Activated naive CD8-positive, alpha-beta T cell treated with anti-CD3 and anti-CD28 coated beads, Interleukin-2, amount 50 U/mL, for 24 hours (primary cell): ENCODE results near the gene GDI2.
"Not testable (repeated sequence)": the region's sequence is repeated elsewhere in the genome, so short reads cannot be mapped to it uniquely, and the experiment has no call there.

Experiments used
- ATAC-seq: fragments of 150-1000 bp; cut with Tn5 transposase; one replicate; pipeline ENCODE4 v1.10.0; 2021
- DNase-seq: peaks from one replicate; pipeline ENCODE4 v3.0.0; 2021
- H3K27ac Mint-ChIP-seq: one replicate; pipeline ENCODE4 v1.8.0; 2021; ENCODE audit warnings: mild to moderate bottlenecking, mixed read lengths
- H3K27me3 Mint-ChIP-seq: one replicate; pipeline ENCODE4 v1.8.0; 2021; ENCODE audit warnings: mixed read lengths
- H3K36me3 Mint-ChIP-seq: one replicate; pipeline ENCODE4 v1.8.0; 2021; ENCODE audit warnings: low read depth, mixed read lengths
- H3K4me1 Mint-ChIP-seq: one replicate; pipeline ENCODE4 v1.8.0; 2021; ENCODE audit warnings: mixed read lengths
- H3K4me3 Mint-ChIP-seq: one replicate; pipeline ENCODE4 v1.8.0; 2021; ENCODE audit warnings: mild to moderate bottlenecking, moderate library complexity, mixed read lengths
- H3K9me3 Mint-ChIP-seq: one replicate; pipeline ENCODE4 v1.8.0; 2021; ENCODE audit warnings: mixed read lengths

The GDI2 gene

DNA sequence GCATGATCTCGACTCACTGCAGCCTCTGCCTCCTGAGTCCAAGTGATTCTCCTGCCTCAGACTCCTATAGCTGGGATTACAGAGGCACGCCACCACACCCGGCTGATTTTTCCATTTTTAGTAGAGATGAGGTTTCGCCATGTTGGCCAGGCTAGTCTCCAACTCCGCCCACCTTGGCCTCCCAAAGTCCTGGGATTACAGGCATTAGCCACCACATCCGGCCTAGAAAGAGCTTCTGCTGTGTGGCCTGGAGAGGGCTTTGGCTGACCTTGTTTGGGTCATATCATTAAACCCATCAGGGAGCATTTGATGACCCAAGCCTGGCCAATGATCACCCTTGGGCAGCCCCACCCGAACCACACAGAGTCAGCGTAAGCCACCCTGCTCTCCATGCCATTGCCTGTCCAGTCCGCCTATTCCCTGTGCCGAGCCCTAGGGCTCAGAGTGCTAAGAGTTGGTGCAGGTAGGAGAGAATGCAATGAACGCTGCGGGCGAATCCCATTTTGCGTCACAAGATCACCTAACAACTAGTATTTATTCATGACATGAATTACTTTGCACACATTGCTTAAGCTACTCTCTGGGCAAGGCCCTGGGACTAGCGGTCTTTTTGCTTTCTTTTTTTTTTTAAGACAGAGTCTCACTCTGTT, 22.3 kb upstream of the GDI2 start:
- no peak overlapping the region for H3K4me3 Mint-ChIP-seq
- peaks cover 8% of the 10 kb centered on the region for H3K4me1 Mint-ChIP-seq
- H3K27me3 Mint-ChIP-seq: peaks cover 1% of the 10 kb centered on the region
- DNase-seq (no peak), ATAC-seq (no peak)
- H3K36me3 Mint-ChIP-seq: no peaks in the 10 kb centered on the region
- no peaks in the 10 kb centered on the region for H3K9me3 Mint-ChIP-seq
- no peak overlapping the region for H3K27ac Mint-ChIP-seq

DNA sequence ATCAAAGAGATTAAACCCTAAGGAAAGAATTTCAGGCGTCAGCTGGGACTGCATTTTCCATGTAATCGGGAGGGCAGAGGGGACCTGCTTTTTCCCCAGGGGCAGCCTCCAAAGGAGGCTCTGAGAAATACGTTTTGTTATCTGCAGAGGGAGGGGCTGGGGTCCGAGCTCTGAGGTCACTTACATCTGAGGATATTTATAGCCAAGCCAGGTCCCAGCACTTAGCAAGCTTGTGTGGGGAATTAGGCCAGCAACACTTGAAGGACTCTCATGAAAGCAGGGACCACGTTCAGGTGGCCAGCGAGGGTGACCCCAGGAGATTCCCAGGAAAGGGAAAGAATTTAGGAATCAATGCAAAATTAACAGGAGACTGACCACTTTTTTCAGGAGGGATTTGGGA, 20.6 kb upstream of the GDI2 start:
- no peaks in the 10 kb centered on the region for H3K9me3 Mint-ChIP-seq
- DNase-seq (no peak), ATAC-seq (no peak)
- H3K27ac Mint-ChIP-seq: no peak overlapping the region
- H3K36me3 Mint-ChIP-seq: no peaks in the 10 kb centered on the region
- peaks cover 9% of the 10 kb centered on the region for H3K4me1 Mint-ChIP-seq
- H3K4me3 Mint-ChIP-seq: no peak overlapping the region
- H3K27me3 Mint-ChIP-seq: peaks cover 1% of the 10 kb centered on the region

DNA sequence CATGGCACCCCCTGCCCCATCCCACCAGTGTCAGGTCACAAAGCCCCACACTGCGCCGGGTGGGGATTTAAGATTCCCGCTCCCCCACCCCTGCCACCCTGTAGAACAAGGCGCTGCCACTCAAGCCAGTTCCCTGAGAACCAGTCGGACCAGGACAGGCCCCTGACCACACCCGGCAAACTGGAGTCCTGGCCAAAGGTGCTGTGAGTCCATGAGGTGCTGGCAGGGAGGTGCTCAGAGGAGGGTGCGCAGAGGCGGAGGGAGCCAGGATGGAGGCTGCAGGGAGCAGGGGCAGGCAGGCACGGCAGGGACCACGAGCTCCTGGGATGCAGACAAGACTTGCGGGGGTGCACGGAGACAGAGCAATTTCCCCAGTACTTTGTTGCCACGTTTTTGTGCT, 19.7 kb upstream of the GDI2 start:
- H3K4me3 Mint-ChIP-seq: no peak overlapping the region
- no peaks in the 10 kb centered on the region for H3K36me3 Mint-ChIP-seq
- H3K4me1 Mint-ChIP-seq: peaks cover 6% of the 10 kb centered on the region
- DNase-seq (no peak), ATAC-seq (no peak)
- peaks cover 1% of the 10 kb centered on the region for H3K27me3 Mint-ChIP-seq
- H3K9me3 Mint-ChIP-seq: no peaks in the 10 kb centered on the region
- H3K27ac Mint-ChIP-seq: no peak overlapping the region

DNA sequence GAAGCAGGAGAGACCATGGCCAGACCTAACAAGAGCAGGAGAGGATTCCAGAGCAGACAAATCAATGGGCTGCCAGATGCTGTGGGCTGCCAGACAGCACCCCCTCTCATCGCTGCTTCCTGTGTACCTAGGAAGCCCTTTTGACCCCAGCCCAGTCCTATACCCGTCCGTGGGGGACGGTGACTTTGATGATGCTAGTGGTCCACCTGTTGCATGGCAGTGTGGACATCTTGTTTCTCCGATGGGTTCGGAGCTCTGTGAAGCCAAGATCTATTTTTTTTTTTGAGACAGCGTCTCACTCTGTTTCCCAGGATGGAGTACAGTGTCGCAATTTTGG, 18.2 kb upstream of the GDI2 start:
- Mint-ChIP-seq H3K9me3 (no peaks in the 10 kb centered on the region), H3K4me1 (peaks cover 6% of the 10 kb centered on the region), H3K27me3 (peaks cover 1% of the 10 kb centered on the region), H3K4me3 (no peak overlapping the region), H3K36me3 (no peaks in the 10 kb centered on the region), H3K27ac (no peak overlapping the region)
- no peak for ATAC-seq
- DNase-seq: no peak

DNA sequence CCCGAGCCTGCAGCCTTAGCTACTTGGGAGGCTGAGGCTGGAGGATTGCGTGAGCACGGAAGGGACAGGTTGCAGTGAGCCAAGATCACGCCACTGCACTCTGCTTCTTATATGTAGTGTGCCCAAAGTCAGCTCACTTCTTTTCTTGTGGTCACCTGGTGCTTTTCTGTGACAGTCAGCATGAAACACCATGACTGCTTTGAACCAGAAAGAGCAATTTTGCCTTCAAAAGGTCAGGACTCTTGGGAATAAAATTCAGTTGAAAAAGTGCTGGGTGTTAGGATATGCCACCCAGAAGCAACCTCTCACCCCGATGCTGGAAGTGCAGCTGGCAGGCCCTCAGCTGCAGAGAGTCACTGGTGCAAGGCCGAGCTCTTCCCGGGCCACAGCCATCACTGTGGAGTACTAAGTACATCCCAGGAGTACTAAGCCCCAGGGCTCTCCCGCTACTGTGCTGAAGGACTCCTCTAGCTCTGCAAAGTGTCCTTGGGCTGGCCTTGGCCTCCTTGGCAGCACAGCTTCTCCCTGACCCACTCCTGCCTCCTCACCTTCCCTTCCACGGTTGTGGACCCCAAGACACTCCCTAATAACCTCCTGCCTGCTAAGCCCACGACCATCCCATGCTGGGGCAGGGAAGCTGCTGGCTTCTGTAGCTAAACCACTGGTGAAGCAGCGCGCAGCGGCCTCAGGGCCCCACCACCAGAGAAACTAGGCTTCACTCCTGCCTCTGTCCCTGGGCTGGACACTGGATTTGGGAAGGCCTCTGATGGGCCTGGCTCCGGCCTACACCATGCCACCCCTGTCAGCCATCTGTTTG, 17.6 kb upstream of the GDI2 start:
- Mint-ChIP-seq H3K9me3 (no peaks in the 10 kb centered on the region), H3K27ac (peak overlapping the region; percentile 22), H3K4me3 (no peak overlapping the region), H3K36me3 (no peaks in the 10 kb centered on the region), H3K4me1 (peaks cover 6% of the 10 kb centered on the region), H3K27me3 (peaks cover 1% of the 10 kb centered on the region)
- ATAC-seq (peak; percentile 52), DNase-seq (no peak)

DNA sequence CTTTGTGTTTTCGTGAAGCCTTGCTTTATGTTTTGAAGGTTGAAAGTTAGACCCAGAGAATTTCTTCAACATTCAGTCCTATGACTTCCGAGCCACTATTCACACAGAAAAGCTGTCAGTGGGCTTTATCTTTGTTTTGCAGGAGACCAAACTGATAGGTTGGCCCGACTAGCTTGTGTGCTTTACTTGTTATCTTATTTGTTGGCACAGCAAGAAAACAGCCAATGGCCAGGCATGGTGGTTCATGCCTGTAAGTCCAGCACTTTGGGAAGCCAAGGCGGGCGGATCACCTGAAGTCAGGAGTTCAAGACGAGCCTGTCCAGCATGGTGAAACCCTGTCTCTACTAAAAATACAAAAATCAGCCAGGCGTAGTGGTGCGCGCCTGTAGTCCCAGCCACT, 16.0 kb upstream of the GDI2 start:
- Mint-ChIP-seq H3K4me1 (peaks cover 6% of the 10 kb centered on the region), H3K27me3 (no peaks in the 10 kb centered on the region), H3K36me3 (no peaks in the 10 kb centered on the region), H3K9me3 (no peaks in the 10 kb centered on the region), H3K4me3 (no peak overlapping the region), H3K27ac (no peak overlapping the region)
- DNase-seq: no peak
- ATAC-seq: no peak

DNA sequence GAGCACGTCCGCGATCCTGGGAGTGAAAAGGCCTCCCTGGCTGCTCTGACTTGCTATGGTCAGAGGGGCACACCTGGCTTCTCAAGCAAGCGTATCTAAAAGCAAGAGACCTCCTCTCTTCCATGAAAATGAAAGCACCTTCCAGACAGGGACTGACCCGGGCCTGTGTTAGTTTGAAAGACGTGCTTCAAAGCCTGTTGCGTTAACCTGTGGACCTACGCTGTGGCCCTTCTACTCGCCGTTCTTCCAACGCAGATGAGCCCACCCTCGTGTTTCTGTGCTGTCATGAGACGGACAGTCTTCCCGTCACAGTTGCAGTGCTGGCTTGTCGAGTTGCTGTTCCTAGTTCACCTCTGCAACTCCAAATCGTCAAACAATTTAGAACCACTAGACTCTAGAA, 15.5 kb upstream of the GDI2 start:
- no peaks in the 10 kb centered on the region for H3K27me3 Mint-ChIP-seq
- no peak for ATAC-seq

DNA sequence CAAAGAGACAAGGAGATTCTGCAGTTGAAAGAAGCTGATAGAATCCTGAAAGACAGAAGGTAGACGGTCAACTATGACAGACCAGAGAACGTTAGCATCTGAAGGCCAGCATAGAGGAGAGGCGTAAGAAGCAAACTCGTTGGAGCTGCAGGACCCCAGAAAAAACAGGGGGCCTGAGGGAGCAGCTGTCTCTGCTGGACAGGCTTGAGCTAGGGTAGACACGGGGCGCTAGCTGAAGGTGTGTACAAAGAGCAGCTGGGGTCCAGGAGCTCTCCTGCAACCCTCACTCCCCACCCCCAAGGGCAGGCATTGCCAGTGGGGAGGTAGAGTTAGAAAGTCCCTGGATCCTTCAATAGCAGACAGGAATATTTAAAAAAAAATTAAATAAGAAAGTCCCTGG, 14.6 kb upstream of the GDI2 start:
- ATAC-seq (no peak), DNase-seq (no peak)
- H3K4me1 Mint-ChIP-seq: peaks cover 6% of the 10 kb centered on the region
- no peaks in the 10 kb centered on the region for H3K27me3 Mint-ChIP-seq
- H3K36me3 Mint-ChIP-seq: no peaks in the 10 kb centered on the region
- no peaks in the 10 kb centered on the region for H3K9me3 Mint-ChIP-seq
- no peak overlapping the region for H3K27ac Mint-ChIP-seq
- no peak overlapping the region for H3K4me3 Mint-ChIP-seq

More for the DNA sequence above, 15.5 kb upstream of the GDI2 start:
- Mint-ChIP-seq H3K9me3 (no peaks in the 10 kb centered on the region), H3K36me3 (no peaks in the 10 kb centered on the region), H3K4me1 (peaks cover 6% of the 10 kb centered on the region), H3K27ac (no peak overlapping the region), H3K4me3 (no peak overlapping the region)
- no peak for DNase-seq

DNA sequence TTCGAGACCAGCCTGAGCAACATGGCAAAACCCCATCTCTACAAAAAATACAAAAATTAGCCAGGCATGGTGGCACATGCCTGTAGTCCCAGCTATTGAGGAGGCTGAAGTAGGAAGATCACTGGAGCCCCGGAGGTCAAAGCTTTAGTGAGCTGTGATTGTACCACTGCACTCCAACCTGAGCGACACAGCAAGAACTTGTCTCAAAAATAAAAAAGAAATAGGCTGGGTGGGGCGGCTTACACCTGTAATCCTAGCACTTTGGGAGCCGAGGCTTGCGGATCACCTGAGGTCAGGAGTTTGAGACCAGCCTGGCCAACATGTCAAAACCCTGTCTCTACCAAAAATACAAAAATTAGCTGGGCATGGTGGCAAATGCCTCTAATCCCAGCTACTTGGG, 13.3 kb upstream of the GDI2 start:
- not testable (repeated sequence) for ATAC-seq, H3K27me3 Mint-ChIP-seq, DNase-seq, H3K36me3 Mint-ChIP-seq, H3K4me1 Mint-ChIP-seq, H3K9me3 Mint-ChIP-seq, H3K4me3 Mint-ChIP-seq, H3K27ac Mint-ChIP-seq

DNA sequence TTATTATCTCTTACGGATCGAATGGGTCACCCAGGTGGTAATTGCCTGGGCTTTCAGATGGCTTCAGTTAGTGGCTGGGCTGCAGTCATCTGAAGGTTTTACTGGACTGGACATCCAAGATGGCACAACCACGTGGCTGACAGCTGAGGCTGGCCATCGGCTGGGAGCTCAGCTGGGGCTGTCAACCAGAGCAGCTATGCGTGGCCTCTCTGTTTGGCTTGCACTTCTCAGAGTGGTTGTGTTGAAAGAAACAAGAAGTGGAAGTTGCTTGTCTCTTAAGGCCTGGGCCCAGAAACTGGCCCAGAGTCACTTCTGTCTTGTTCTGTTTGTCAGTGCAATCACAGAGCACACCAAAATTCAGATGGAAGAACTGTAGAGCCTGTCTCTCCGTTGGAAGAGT, 5.7 kb upstream of the GDI2 start:
- peak overlapping the region; percentile 78 for H3K27ac Mint-ChIP-seq
- H3K4me3 Mint-ChIP-seq: no peak overlapping the region
- peaks cover 64% of the 10 kb centered on the region for H3K4me1 Mint-ChIP-seq
- H3K27me3 Mint-ChIP-seq: no peaks in the 10 kb centered on the region
- DNase-seq: peak; percentile 25
- H3K36me3 Mint-ChIP-seq: peaks cover 14% of the 10 kb centered on the region
- ATAC-seq: no peak
- peaks cover 9% of the 10 kb centered on the region for H3K9me3 Mint-ChIP-seq

DNA sequence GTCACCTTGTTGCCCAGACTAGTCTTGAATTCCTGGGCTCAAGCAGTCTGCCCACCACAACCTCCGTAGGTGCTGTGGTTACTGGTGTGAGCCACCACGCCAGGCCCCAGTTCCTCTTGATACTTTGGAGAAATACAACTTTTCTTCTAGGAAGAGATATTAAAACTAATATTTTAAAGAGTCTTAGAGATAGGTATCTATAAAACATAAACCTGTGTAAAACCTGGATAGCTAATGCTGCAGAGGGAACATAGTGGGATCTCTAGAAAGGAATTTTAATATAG, 4.8 kb upstream of the GDI2 start:
- Mint-ChIP-seq H3K27me3 (no peaks in the 10 kb centered on the region), H3K9me3 (peaks cover 9% of the 10 kb centered on the region), H3K4me3 (peak overlapping the region; percentile 8), H3K27ac (peak overlapping the region; percentile 88), H3K4me1 (peaks cover 64% of the 10 kb centered on the region), H3K36me3 (peaks cover 14% of the 10 kb centered on the region)
- DNase-seq (no peak), ATAC-seq (no peak)

DNA sequence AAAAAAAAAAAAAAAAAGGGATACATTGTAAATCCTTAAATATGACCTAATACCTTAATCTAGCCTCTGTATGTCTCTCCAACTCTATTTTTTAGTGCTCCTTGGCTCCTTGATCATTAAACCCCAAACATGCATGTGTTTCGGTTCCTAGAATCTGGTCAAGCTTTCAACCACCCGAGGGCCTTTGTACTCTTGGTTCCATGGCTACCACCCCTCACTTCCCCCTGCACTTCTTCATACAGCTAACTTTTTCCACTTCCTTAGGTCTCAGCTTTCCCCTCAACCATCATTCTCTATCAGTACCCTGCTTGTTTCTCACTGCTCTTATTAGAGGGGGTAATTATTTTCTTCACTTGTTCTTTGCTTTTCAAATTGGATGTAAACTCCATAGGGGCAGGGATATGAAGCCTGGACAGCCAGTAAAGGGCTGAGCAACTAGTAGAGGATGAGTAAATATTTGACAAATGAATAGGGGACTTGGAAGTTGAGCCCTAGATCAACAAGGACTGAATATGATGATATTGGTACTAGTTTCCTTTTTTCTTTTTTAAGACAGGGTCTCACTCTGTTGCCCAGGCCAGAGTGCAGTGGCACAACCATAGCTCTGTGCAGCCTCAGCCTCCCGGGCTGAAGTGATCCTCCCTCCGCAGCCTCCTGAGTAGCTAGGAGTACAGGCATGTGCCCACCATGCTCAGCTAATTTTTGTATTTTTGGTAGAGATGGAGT, 4.3 kb upstream of the GDI2 start:
- Mint-ChIP-seq H3K27me3 (no peaks in the 10 kb centered on the region), H3K4me1 (peaks cover 64% of the 10 kb centered on the region), H3K4me3 (peak overlapping the region; percentile 8), H3K27ac (peak overlapping the region; percentile 88), H3K36me3 (peaks cover 14% of the 10 kb centered on the region), H3K9me3 (peaks cover 9% of the 10 kb centered on the region)
- peak; percentile 40 for ATAC-seq
- DNase-seq: peak; percentile 30

DNA sequence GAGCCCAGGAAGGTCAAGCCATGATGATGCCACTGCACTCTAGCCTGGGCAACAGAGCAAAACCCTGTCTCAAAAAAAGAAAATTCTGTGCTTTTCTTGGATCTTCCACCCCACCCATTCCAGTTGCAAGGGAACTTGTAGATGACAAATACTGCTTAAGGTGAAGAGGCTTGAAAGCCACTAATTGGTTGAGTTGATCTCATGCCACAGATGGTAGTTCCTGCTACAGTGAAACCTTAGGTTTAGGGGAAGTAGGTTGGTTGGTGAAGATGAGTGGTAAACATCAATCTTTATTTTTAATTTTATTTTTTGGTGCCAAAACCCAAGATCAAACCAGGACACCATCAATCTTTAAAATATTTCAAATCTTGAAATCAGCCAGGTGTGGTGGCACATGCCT, 2.9 kb upstream of the GDI2 start:
- H3K36me3 Mint-ChIP-seq: peaks cover 27% of the 10 kb centered on the region
- no peak for DNase-seq
- no peaks in the 10 kb centered on the region for H3K27me3 Mint-ChIP-seq
- no peak for ATAC-seq
- H3K4me1 Mint-ChIP-seq: peaks cover 71% of the 10 kb centered on the region
- peak overlapping the region; percentile 61 for H3K27ac Mint-ChIP-seq
- H3K9me3 Mint-ChIP-seq: peaks cover 9% of the 10 kb centered on the region
- H3K4me3 Mint-ChIP-seq: no peak overlapping the region

DNA sequence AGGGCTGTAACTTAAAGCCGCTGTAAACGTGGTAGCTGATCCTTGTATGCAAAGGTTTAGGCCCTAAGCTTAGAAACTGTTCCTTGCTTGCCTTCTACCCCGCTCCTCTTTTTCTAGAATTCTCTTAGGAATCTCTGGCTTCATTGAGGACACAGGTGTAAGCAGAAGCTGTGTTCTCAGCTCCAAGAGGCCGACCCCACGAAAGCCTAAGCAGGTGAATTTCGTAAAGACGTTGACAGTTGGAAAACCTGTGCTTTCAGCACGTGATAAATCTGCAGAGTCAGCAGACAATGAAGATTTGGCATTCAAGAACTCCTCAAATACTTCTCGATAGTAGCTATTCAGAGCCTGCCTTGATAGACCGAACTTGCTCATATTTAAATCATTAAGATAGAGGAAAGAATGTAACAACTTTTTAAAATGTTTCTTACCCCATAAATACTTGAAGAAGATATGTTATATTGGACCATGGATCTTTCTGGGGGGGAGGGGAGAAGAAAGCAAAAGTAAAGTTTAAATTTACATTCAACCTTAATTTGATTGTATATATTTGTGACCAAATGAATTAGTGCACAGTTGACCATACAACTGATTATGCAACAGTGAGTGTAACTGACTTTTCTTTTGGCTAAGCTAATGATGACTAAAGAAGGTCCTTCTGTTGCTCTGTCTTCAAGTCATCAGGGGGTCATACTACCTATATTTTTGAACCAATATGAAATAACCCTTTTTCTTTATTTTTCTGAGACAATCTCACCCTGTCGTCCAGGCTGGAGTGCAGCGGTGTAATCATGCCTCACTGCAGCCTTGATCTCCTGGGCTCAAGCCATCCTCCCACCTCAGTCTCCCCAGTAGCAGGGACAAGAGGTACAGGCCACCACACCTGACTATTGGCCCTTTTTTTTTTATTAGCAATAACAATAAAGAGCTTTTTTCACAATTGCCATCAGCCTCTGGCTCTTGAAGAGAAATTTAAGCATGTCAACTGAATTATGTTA, 1.2 kb upstream of the GDI2 start:
- Mint-ChIP-seq H3K27ac (peak overlapping the region; percentile 97), H3K4me1 (peaks cover 73% of the 10 kb centered on the region), H3K36me3 (peaks cover 34% of the 10 kb centered on the region), H3K9me3 (peaks cover 3% of the 10 kb centered on the region), H3K27me3 (no peaks in the 10 kb centered on the region), H3K4me3 (peak overlapping the region; percentile 91)
- DNase-seq (no peak), ATAC-seq (peak; percentile 2)
